ENCODE results near the gene LRP4.

Gene LRP4

GRCh38 chr11:46836431-46836830, 81.9 kb downstream of the LRP4 start:
- TF ChIP-seq, protein P1, sequence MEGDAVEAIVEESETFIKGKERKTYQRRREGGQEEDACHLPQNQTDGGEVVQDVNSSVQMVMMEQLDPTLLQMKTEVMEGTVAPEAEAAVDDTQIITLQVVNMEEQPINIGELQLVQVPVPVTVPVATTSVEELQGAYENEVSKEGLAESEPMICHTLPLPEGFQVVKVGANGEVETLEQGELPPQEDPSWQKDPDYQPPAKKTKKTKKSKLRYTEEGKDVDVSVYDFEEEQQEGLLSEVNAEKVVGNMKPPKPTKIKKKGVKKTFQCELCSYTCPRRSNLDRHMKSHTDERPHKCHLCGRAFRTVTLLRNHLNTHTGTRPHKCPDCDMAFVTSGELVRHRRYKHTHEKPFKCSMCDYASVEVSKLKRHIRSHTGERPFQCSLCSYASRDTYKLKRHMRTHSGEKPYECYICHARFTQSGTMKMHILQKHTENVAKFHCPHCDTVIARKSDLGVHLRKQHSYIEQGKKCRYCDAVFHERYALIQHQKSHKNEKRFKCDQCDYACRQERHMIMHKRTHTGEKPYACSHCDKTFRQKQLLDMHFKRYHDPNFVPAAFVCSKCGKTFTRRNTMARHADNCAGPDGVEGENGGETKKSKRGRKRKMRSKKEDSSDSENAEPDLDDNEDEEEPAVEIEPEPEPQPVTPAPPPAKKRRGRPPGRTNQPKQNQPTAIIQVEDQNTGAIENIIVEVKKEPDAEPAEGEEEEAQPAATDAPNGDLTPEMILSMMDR (IDR thresholded peaks at IDR 0.05; ENCODE audit: low read depth, low read length), result no peak
- Histone ChIP-seq H3K4me3 (ENCODE audit: low read depth, low read length) (no peak overlapping the region), H3K27me3 (ENCODE audit: insufficient read depth, low read depth, severe bottlenecking) (no peaks in the 10 kb centered on the region), H3K9me3 (ENCODE audit: severe bottlenecking) (no peaks in the 10 kb centered on the region), H3K27ac (no peak overlapping the region), H3K36me3 (peaks cover 18% of the 10 kb centered on the region)
- DNase-seq, result no peak

GRCh38 chr11:46835897-46836296, 82.5 kb downstream of the LRP4 start:
- Histone ChIP-seq H3K27ac (no peak overlapping the region), H3K4me3 (ENCODE audit: low read depth, low read length) (no peak overlapping the region), H3K36me3 (peaks cover 18% of the 10 kb centered on the region), H3K9me3 (ENCODE audit: severe bottlenecking) (no peaks in the 10 kb centered on the region), H3K27me3 (ENCODE audit: insufficient read depth, low read depth, severe bottlenecking) (no peaks in the 10 kb centered on the region)
- no peak for DNase-seq
- TF ChIP-seq, protein P1 (IDR thresholded peaks at IDR 0.05; ENCODE audit: low read depth, low read length), result no peak

DNA sequence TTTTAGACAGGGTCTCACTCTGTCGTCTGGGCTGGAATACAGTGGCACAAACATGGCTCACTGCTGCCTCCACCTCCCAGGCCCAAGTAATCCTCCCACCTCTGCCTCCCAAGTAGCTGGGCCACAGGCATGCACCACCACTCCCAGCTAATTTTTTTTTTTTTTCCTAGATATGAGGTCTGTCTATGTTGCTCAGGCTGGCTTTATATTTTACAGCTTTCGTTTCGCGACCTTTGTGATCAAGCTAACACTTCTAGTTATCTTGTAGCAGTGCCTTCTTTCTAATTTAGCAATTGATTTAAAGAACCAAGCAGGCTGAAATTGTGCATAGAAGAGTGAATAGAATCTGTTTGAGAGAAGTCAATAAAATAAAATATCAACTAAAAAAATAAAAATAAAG, 83.5 kb downstream of the LRP4 start:
- Histone ChIP-seq H3K27me3 (ENCODE audit: insufficient read depth, low read depth, severe bottlenecking) (no peaks in the 10 kb centered on the region), H3K9me3 (ENCODE audit: severe bottlenecking) (no peaks in the 10 kb centered on the region), H3K27ac (no peak overlapping the region), H3K4me3 (ENCODE audit: low read depth, low read length) (no peak overlapping the region), H3K36me3 (peaks cover 14% of the 10 kb centered on the region)
- DNase-seq, result no peak
- TF ChIP-seq, protein P1 (IDR thresholded peaks at IDR 0.05; ENCODE audit: low read depth, low read length), result no peak

DNA sequence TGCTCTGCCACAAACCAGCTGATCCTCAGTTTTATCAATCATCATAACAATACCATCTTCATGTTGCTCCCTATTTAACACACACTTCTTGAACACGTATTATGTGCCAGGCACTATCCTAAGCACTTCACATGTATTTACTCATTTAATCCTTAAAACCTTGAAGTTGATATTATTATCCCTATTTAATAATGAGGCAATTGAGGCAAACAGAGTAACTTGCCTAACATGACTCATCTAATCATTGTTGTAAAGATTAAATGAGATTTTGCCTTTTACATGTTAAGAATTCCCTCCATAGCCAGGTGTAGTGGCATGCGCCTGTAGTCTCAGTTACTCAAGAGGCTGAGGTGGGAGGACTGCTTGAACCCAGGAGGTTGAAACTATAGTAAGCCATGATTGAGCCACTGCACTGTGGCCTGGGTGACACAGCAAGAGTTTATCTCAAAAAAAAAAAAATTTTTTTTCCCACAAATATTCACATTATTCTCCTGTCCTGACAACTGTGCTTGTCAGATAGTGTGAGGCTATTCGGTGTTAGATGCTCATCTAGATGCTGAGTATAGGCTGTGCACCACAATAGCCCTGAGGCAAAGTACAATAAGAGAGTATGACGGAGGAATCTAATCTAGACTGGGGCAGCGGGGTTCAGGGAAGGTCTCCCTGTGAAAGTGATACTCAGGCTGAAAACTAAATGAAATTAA, 85.7 kb downstream of the LRP4 start:
- no peak overlapping the region for H3K27ac ChIP-seq
- no peak overlapping the region for H3K4me3 ChIP-seq (ENCODE audit: low read depth, low read length)
- H3K27me3 ChIP-seq (ENCODE audit: insufficient read depth, low read depth, severe bottlenecking), result no peaks in the 10 kb centered on the region
- H3K9me3 ChIP-seq (ENCODE audit: severe bottlenecking), result no peaks in the 10 kb centered on the region
- TF ChIP-seq, protein P1 (IDR thresholded peaks at IDR 0.05; ENCODE audit: low read depth, low read length), result no peak
- H3K36me3 ChIP-seq, result peaks cover 13% of the 10 kb centered on the region
- DNase-seq, result no peak

GRCh38 chr11:46827995-46828394, 90.4 kb downstream of the LRP4 start:
- Histone ChIP-seq H3K9me3 (ENCODE audit: severe bottlenecking) (no peaks in the 10 kb centered on the region), H3K27me3 (ENCODE audit: insufficient read depth, low read depth, severe bottlenecking) (no peaks in the 10 kb centered on the region), H3K36me3 (peaks cover 15% of the 10 kb centered on the region), H3K4me3 (ENCODE audit: low read depth, low read length) (no peak overlapping the region), H3K27ac (no peak overlapping the region)
- TF ChIP-seq, protein P1 (IDR thresholded peaks at IDR 0.05; ENCODE audit: low read depth, low read length), result no peak
- DNase-seq, result no peak

Measured in WERI-Rb-1 (cell line).